Trophoblast cell (in vitro differentiated cells and primary cell): Measurements from ENCODE around the gene EDDM13.

Source experiments
- DNase-seq, 2 donors: peaks; one replicate each; pipeline ENCODE4 v3.0.0-alpha.2; 2016
- H2AFZ ChIP-seq: 2 replicates; pipeline ENCODE4 v1.6.1; 2013; ENCODE audit warnings: low read length, moderate library complexity, mild to moderate bottlenecking; ENCODE audit not compliant: insufficient read depth, poor library complexity
- H2AK5ac ChIP-seq: 2 replicates; pipeline ENCODE4 v1.6.1; 2013; ENCODE audit warnings: mild to moderate bottlenecking, low read length
- H2BK120ac ChIP-seq: 2 replicates; pipeline ENCODE4 v1.6.1; 2013; ENCODE audit warnings: low read length, mild to moderate bottlenecking, moderate library complexity; ENCODE audit not compliant: insufficient read depth, poor library complexity
- H2BK12ac ChIP-seq: 2 replicates; pipeline ENCODE4 v1.6.1; 2013; ENCODE audit warnings: mild to moderate bottlenecking, low read length, moderate library complexity
- H2BK5ac ChIP-seq: 2 replicates; pipeline ENCODE4 v1.6.1; 2013; ENCODE audit warnings: low read length, low read depth, moderate library complexity, mild to moderate bottlenecking; ENCODE audit not compliant: poor library complexity
- H3K14ac ChIP-seq: 2 replicates; pipeline ENCODE4 v1.6.1; 2013; ENCODE audit warnings: mild to moderate bottlenecking, low read length
- H3K18ac ChIP-seq: 2 replicates; pipeline ENCODE4 v1.6.1; 2013; ENCODE audit warnings: mild to moderate bottlenecking, low read length
- H3K23ac ChIP-seq: 2 replicates; pipeline ENCODE4 v1.6.1; 2013; ENCODE audit warnings: low read length
- H3K27ac ChIP-seq: 2 replicates; pipeline ENCODE4 v1.5.1; 2013; ENCODE audit warnings: low read depth, mild to moderate bottlenecking, inconsistent platforms, low read length, moderate library complexity
- H3K27me3 ChIP-seq: 2 replicates; pipeline ENCODE4 v1.6.1; 2013; ENCODE audit warnings: inconsistent platforms, mild to moderate bottlenecking, low read length, moderate library complexity; ENCODE audit not compliant: insufficient read depth
- H3K36me3 ChIP-seq, 2 experiments: 1 replicate in 1 of 2; 2 replicates in 1 of 2; pipeline ENCODE4 v1.6.1; 2013; ENCODE audit warnings: low read length in 2 of 2, mild to moderate bottlenecking in 2 of 2, moderate library complexity in 1 of 2; ENCODE audit not compliant: insufficient read depth in 2 of 2, control insufficient read depth in 1 of 2
- H3K4ac ChIP-seq: 2 replicates; pipeline ENCODE4 v1.6.1; 2013; ENCODE audit warnings: low read depth, mild to moderate bottlenecking, low read length, moderate library complexity
- H3K4me1 ChIP-seq, 2 experiments: 1 replicate in 1 of 2; 2 replicates in 1 of 2; pipeline ENCODE4 v1.6.1; 2013; ENCODE audit warnings: low read length in 2 of 2, mild to moderate bottlenecking in 2 of 2, moderate library complexity in 1 of 2; ENCODE audit not compliant: insufficient read depth in 2 of 2, control insufficient read depth in 1 of 2
- H3K4me2 ChIP-seq: 2 replicates; pipeline ENCODE4 v1.6.1; 2013; ENCODE audit warnings: inconsistent platforms, mild to moderate bottlenecking, low read length, moderate library complexity
- H3K4me3 ChIP-seq: 2 replicates; pipeline ENCODE4 v1.5.1; 2013; ENCODE audit warnings: mild to moderate bottlenecking, low read depth, low read length, inconsistent platforms
- H3K79me1 ChIP-seq: one replicate; pipeline ENCODE4 v1.6.1; 2013; ENCODE audit warnings: low read length
- H3K79me2 ChIP-seq: 2 replicates; pipeline ENCODE4 v1.6.1; 2013; ENCODE audit warnings: low read length, mild to moderate bottlenecking; ENCODE audit not compliant: control insufficient read depth, insufficient read depth, poor library complexity
- H3K9ac ChIP-seq: 2 replicates; pipeline ENCODE4 v1.6.1; 2013; ENCODE audit warnings: mild to moderate bottlenecking, low read length
- H3K9me3 ChIP-seq: 2 replicates; pipeline ENCODE4 v1.6.1; 2013; ENCODE audit warnings: low read depth, mild to moderate bottlenecking, control low read depth, inconsistent platforms, low read length; ENCODE audit not compliant: insufficient read depth
- H4K12ac ChIP-seq: 2 replicates; pipeline ENCODE4 v1.6.1; 2013; ENCODE audit warnings: low read depth, mild to moderate bottlenecking, low read length, moderate library complexity
- H4K8ac ChIP-seq: 2 replicates; pipeline ENCODE4 v1.6.1; 2013; ENCODE audit warnings: low read depth, mild to moderate bottlenecking, low read length, moderate library complexity
- H4K91ac ChIP-seq: one replicate; pipeline ENCODE4 v1.6.1; 2013; ENCODE audit warnings: low read depth, mild to moderate bottlenecking, low read length, moderate library complexity
- WGBS: extraction: QIAGEN DNeasy Blood & Tissue Kit; methylation state at CpG from one replicate; pipeline ENCODE4 v1.1.7; 2013; ENCODE audit warnings: missing lambda C conversion rate; ENCODE audit not compliant: insufficient read length, insufficient coverage; ENCODE audit errors: extremely low coverage; 5-methylcytosine and 5-hydroxymethylcytosine counted together

The EDDM13 gene

DNA sequence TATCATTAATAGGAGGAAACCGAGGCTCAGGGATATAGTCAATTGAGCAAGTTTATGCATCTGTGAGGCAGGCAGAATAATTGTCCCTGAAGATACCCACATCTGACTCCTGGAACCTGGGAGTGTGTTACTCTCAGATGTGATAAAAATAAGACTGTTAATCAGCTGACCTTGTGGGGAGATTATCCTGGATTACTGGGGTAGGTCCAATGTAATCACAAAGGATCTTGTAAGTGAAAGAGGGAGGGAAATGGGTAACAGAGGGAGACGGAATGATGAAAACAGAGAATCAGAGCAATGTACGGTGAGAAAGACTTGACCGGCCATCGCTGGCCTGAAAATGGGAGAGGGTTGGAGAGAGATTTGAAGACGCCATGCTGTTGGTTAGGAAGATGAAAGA lies 3.2 kb upstream of the EDDM13 start:
- H3K4me3 ChIP-seq: no peak overlapping the region
- no peak overlapping the region for H3K4ac ChIP-seq
- no peak overlapping the region for H3K9ac ChIP-seq
- H3K4me2 ChIP-seq: no peak overlapping the region
- no peak for DNase-seq
- no peak overlapping the region for H2BK12ac ChIP-seq
- H2BK120ac ChIP-seq: no peak overlapping the region
- no peak overlapping the region for H2AFZ ChIP-seq
- no peak overlapping the region for H3K27ac ChIP-seq
- H4K12ac ChIP-seq: no peak overlapping the region
- H3K23ac ChIP-seq: no peak overlapping the region
- H3K4me1 ChIP-seq: no peaks in the 10 kb centered on the region
- no peaks in the 10 kb centered on the region for H3K27me3 ChIP-seq
- H2BK5ac ChIP-seq: no peak overlapping the region
- H3K9me3 ChIP-seq: no peaks in the 10 kb centered on the region
- no peaks in the 10 kb centered on the region for H3K79me2 ChIP-seq
- no peak overlapping the region for H2AK5ac ChIP-seq
- H3K36me3 ChIP-seq: no peaks in the 10 kb centered on the region
- H3K18ac ChIP-seq: no peak overlapping the region
- no peak overlapping the region for H4K91ac ChIP-seq
- no peak overlapping the region for H4K8ac ChIP-seq
- no peak overlapping the region for H3K14ac ChIP-seq
- no CpG with 5 or more reads among the region's 6 CpGs for WGBS
- H3K79me1 ChIP-seq: no peaks in the 10 kb centered on the region

GRCh38 chr19:56270676-56271075 lies 1.9 kb upstream of the EDDM13 start:
- DNase-seq: peak in 1 of 2 donors; percentile 27
- Histone ChIP-seq H3K9ac (no peak overlapping the region), H4K12ac (no peak overlapping the region), H3K79me1 (no peaks in the 10 kb centered on the region), H3K27ac (no peak overlapping the region), H2BK5ac (no peak overlapping the region), H3K23ac (no peak overlapping the region), H3K4me2 (no peak overlapping the region), H3K36me3 (no peaks in the 10 kb centered on the region), H3K4me3 (no peak overlapping the region), H2BK120ac (no peak overlapping the region), H3K4ac (no peak overlapping the region), H3K18ac (no peak overlapping the region), H3K14ac (no peak overlapping the region), H3K27me3 (no peaks in the 10 kb centered on the region), H2AK5ac (no peak overlapping the region), H3K4me1 (no peaks in the 10 kb centered on the region), H4K8ac (no peak overlapping the region), H3K9me3 (no peaks in the 10 kb centered on the region), H3K79me2 (no peaks in the 10 kb centered on the region), H2AFZ (no peak overlapping the region), H4K91ac (no peak overlapping the region), H2BK12ac (no peak overlapping the region)
- WGBS: no CpG with 5 or more reads among the region's 3 CpGs

- Histone ChIP-seq H2AFZ (no peak overlapping the region), H3K79me1 (no peaks in the 10 kb centered on the region), H4K91ac (no peak overlapping the region), H3K4me3 (no peak overlapping the region), H2BK5ac (no peak overlapping the region), H3K4me2 (no peak overlapping the region), H3K9me3 (no peaks in the 10 kb centered on the region), H2BK12ac (no peak overlapping the region), H3K23ac (no peak overlapping the region), H3K4ac (no peak overlapping the region), H3K14ac (no peak overlapping the region), H3K4me1 (no peaks in the 10 kb centered on the region), H3K36me3 (no peaks in the 10 kb centered on the region), H2BK120ac (no peak overlapping the region), H3K79me2 (no peaks in the 10 kb centered on the region), H2AK5ac (no peak overlapping the region), H3K9ac (no peak overlapping the region), H3K18ac (no peak overlapping the region), H4K12ac (no peak overlapping the region), H4K8ac (no peak overlapping the region), H3K27me3 (no peaks in the 10 kb centered on the region), H3K27ac (no peak overlapping the region)
- DNase-seq: no peak
- WGBS: no CpG with 5 or more reads among the region's 6 CpGs
These were observed 1.4 kb upstream of the EDDM13 start for GRCh38 chr19:56271151-56271550.

DNA sequence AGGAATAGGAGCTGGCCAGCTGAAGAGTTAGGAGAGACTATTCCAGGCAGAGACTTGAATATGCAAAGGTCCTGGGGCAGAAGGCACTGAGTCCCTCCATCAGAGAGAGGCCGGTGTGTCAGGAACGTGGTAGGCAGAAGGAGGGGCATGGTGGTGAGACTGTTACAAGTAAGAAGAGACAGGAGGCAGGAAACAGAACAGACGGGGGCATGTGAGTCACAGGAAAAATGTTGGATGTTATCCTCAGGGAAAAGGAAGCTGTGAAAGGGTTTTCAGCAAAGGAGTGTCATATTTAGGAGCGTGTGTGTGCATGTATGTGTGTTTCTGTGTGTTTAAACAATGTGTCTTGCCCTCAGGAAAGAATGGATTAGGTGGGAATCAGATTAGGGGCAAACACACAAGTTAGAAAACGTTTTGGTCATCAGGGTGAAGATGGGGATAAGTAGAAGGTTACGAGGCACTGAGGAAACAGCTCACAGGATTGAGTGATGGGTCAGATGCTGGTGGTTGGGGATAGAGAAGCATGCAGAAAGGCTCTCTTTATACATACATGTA lies 1.1 kb downstream of the EDDM13 start:
- H3K4me1 ChIP-seq: no peaks in the 10 kb centered on the region

More for the DNA sequence above, 1.1 kb downstream of the EDDM13 start:
- H2AK5ac ChIP-seq: no peak overlapping the region
- no peak overlapping the region for H3K27ac ChIP-seq
- H3K14ac ChIP-seq: no peak overlapping the region
- H3K4ac ChIP-seq: no peak overlapping the region
- DNase-seq: peak; percentile 7 to 24
- H3K9ac ChIP-seq: no peak overlapping the region
- H2BK12ac ChIP-seq: no peak overlapping the region
- no peak overlapping the region for H3K23ac ChIP-seq
- H2BK5ac ChIP-seq: no peak overlapping the region
- WGBS: no CpG with 5 or more reads among the region's 6 CpGs
- no peaks in the 10 kb centered on the region for H3K79me1 ChIP-seq
- H3K18ac ChIP-seq: no peak overlapping the region
- no peak overlapping the region for H3K4me3 ChIP-seq
- no peaks in the 10 kb centered on the region for H3K9me3 ChIP-seq
- no peaks in the 10 kb centered on the region for H3K27me3 ChIP-seq
- no peak overlapping the region for H4K8ac ChIP-seq
- no peak overlapping the region for H4K91ac ChIP-seq
- H4K12ac ChIP-seq: no peak overlapping the region
- H2AFZ ChIP-seq: no peak overlapping the region
- H3K79me2 ChIP-seq: no peaks in the 10 kb centered on the region
- no peak overlapping the region for H2BK120ac ChIP-seq
- no peak overlapping the region for H3K4me2 ChIP-seq
- no peaks in the 10 kb centered on the region for H3K36me3 ChIP-seq
